ENCODE data around the gene EPHA8.

EPHA8 gene

DNA sequence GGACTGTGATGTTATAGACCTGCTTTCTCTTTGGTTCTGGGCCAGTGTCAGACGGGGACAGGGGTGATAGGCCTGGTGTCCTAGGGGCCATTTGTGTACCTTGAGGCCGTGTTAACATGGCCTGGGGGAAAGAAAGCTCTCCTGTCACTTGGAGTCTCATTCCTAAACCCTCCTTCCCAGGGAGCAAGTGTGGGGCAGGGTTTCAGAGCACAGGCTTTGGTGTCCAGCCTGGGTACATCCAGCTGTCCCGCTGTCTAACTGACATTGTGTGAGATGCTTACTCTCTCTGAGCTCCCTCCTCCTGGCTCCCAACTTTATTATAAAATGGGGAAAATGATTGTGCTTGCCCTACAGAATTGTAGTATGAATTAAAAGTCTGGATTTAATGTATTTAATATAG is 32.6 kb upstream of the EPHA8 start:
- H3K9ac ChIP-seq (ENCODE audit: low read depth, low read length, poor library complexity): no peak overlapping the region
- WGBS, 2 donors (ENCODE audit: extremely low coverage in 2 of 2, insufficient read length in 2 of 2, insufficient replicate concordance in 1 of 2): no CpG with 5 or more reads among the region's 3 CpGs

DNA sequence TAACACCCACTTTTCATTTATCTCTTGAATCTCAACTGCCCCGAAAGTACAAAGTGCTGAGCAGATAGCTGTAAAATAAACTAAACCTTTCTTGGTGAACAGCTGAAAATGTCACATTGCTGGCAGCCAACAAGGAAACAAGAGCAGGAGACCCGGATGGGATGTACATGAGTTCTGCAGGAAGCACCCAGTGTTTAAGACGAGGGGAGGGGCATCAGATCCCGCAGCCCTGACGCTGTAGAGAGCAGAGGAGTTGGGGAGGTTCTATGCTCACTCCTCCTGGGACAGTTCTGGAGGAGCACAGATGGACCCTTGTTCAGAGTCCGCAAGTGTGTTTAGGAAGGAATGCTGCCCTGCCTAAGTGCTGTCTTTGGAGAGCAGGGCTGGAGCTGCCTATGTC is 32.0 kb upstream of the EPHA8 start:
- no peak overlapping the region for H4K91ac ChIP-seq (ENCODE audit: low read depth, low read length, poor library complexity)
- DNase-seq (ENCODE audit: low spot score): no peak
- H2BK5ac ChIP-seq (ENCODE audit: low read length): no peak overlapping the region
- H2BK15ac ChIP-seq (ENCODE audit: low read length): no peak overlapping the region
- H3K9me3 ChIP-seq (replicated peaks in 1 of 2; ENCODE audit: control insufficient read depth in 2 of 2, insufficient read depth in 1 of 2, low read depth in 1 of 2, low read length in 2 of 2): no peaks in the 10 kb centered on the region
- no peak overlapping the region for H3K27ac ChIP-seq (replicated peaks; ENCODE audit: low read length)
- H3K4me2 ChIP-seq (ENCODE audit: insufficient read depth, low read length, poor library complexity, severe bottlenecking): no peak overlapping the region
- no peaks in the 10 kb centered on the region for H3K27me3 ChIP-seq (ENCODE audit: control insufficient read depth in 3 of 3, insufficient read depth in 3 of 3, low read depth in 1 of 3, low read length in 3 of 3)
- peak overlapping the region; percentile 59 for H3K18ac ChIP-seq (ENCODE audit: low read length)
- peaks cover 0 to 3% of the 10 kb centered on the region in 2 donors for H3K4me1 ChIP-seq (ENCODE audit: control insufficient read depth in 2 of 2, insufficient read depth in 1 of 2, low read depth in 1 of 2, low read length in 2 of 2)
- H3K4ac ChIP-seq (ENCODE audit: low read length): no peak overlapping the region
- H2AK5ac ChIP-seq (ENCODE audit: low read depth, low read length): no peak overlapping the region
- no peak overlapping the region for H4K8ac ChIP-seq (ENCODE audit: low read depth, low read length)
- H2BK12ac ChIP-seq (ENCODE audit: low read length): no peak overlapping the region
- H3K9ac ChIP-seq (ENCODE audit: low read depth, low read length, poor library complexity): no peak overlapping the region
- no peak overlapping the region for H3K4me3 ChIP-seq (ENCODE audit: low read length in 2 of 2)
- no peak overlapping the region for H3K23ac ChIP-seq (ENCODE audit: low read depth, low read length, poor library complexity)
- H2BK120ac ChIP-seq (ENCODE audit: low read depth, low read length): no peak overlapping the region
- WGBS, 2 donors (ENCODE audit: extremely low coverage in 2 of 2, insufficient read length in 2 of 2, insufficient replicate concordance in 1 of 2): no CpG with 5 or more reads among the region's 6 CpGs
- peaks cover 10 to 24% of the 10 kb centered on the region in 2 donors for H3K36me3 ChIP-seq (replicated peaks in 1 of 2; ENCODE audit: control insufficient read depth in 2 of 2, insufficient read depth in 2 of 2, low read length in 2 of 2)
- no peaks in the 10 kb centered on the region for H3K79me1 ChIP-seq (ENCODE audit: low read depth, low read length)
- H2AFZ ChIP-seq (ENCODE audit: low read length): no peak overlapping the region
- no peak overlapping the region for H3K14ac ChIP-seq (ENCODE audit: low read length)

More for the DNA sequence above, 32.6 kb upstream of the EPHA8 start:
- Histone ChIP-seq H3K27me3 (ENCODE audit: control insufficient read depth in 3 of 3, insufficient read depth in 3 of 3, low read depth in 1 of 3, low read length in 3 of 3) (no peaks in the 10 kb centered on the region), H2BK15ac (ENCODE audit: low read length) (no peak overlapping the region), H2AFZ (ENCODE audit: low read length) (no peak overlapping the region), H2AK5ac (ENCODE audit: low read depth, low read length) (no peak overlapping the region), H3K23ac (ENCODE audit: low read depth, low read length, poor library complexity) (no peak overlapping the region), H3K27ac (replicated peaks; ENCODE audit: low read length) (no peak overlapping the region), H3K36me3 (replicated peaks in 1 of 2; ENCODE audit: control insufficient read depth in 2 of 2, insufficient read depth in 2 of 2, low read length in 2 of 2) (peaks cover 12 to 29% of the 10 kb centered on the region in 2 donors), H4K8ac (ENCODE audit: low read depth, low read length) (no peak overlapping the region), H2BK12ac (ENCODE audit: low read length) (no peak overlapping the region), H3K18ac (ENCODE audit: low read length) (no peak overlapping the region), H3K4ac (ENCODE audit: low read length) (no peak overlapping the region), H3K4me1 (ENCODE audit: control insufficient read depth in 2 of 2, insufficient read depth in 1 of 2, low read depth in 1 of 2, low read length in 2 of 2) (peaks cover 0 to 3% of the 10 kb centered on the region in 2 donors), H3K4me2 (ENCODE audit: insufficient read depth, low read length, poor library complexity, severe bottlenecking) (no peak overlapping the region), H4K91ac (ENCODE audit: low read depth, low read length, poor library complexity) (no peak overlapping the region), H3K4me3 (ENCODE audit: low read length in 2 of 2) (no peak overlapping the region), H2BK120ac (ENCODE audit: low read depth, low read length) (no peak overlapping the region), H3K9me3 (replicated peaks in 1 of 2; ENCODE audit: control insufficient read depth in 2 of 2, insufficient read depth in 1 of 2, low read depth in 1 of 2, low read length in 2 of 2) (no peaks in the 10 kb centered on the region), H2BK5ac (ENCODE audit: low read length) (no peak overlapping the region), H3K14ac (ENCODE audit: low read length) (no peak overlapping the region), H3K79me1 (ENCODE audit: low read depth, low read length) (no peaks in the 10 kb centered on the region)
- DNase-seq (ENCODE audit: low spot score): no peak

DNA sequence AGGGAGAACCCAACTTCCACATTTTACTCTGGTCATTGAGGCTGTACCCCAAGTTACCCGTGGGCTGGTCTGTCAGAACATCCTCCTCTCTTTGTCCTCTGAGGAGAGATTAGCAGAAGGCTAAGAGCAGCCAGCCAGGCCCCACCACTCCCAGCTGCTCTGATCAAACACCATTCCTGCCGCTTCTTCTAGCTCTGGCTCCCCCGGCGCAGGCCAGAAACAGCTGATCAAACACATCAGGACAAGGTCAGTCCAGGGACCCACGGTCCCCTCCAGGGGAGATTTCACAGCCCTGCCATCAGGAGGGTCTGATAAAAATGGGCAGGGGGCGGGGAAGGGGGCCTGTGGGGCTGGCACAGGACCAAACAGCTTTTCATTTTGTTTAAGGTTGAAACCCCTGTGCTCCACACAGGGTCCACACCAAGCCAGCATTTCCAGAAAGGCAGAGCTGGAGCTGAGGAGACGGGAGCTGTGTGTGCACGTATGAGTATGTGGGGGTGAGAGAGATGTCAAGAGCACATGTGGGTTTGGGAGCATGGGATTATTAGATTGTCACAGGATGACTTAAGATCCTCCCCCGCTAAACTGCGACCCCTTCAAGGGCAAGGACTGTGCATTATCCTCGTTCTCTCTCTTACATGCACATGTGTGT is 29.9 kb upstream of the EPHA8 start:
- Histone ChIP-seq H2BK120ac (ENCODE audit: low read depth, low read length) (no peak overlapping the region), H3K79me1 (ENCODE audit: low read depth, low read length) (no peaks in the 10 kb centered on the region), H3K4me3 (ENCODE audit: low read length in 2 of 2) (no peak overlapping the region), H4K8ac (ENCODE audit: low read depth, low read length) (no peak overlapping the region), H2AFZ (ENCODE audit: low read length) (no peak overlapping the region), H3K27me3 (ENCODE audit: control insufficient read depth in 3 of 3, insufficient read depth in 3 of 3, low read depth in 1 of 3, low read length in 3 of 3) (no peaks in the 10 kb centered on the region), H2BK12ac (ENCODE audit: low read length) (no peak overlapping the region), H3K27ac (replicated peaks; ENCODE audit: low read length) (no peak overlapping the region), H2BK5ac (ENCODE audit: low read length) (no peak overlapping the region), H2BK15ac (ENCODE audit: low read length) (no peak overlapping the region), H4K91ac (ENCODE audit: low read depth, low read length, poor library complexity) (no peak overlapping the region), H2AK5ac (ENCODE audit: low read depth, low read length) (no peak overlapping the region), H3K18ac (ENCODE audit: low read length) (no peak overlapping the region), H3K36me3 (replicated peaks in 1 of 2; ENCODE audit: control insufficient read depth in 2 of 2, insufficient read depth in 2 of 2, low read length in 2 of 2) (peaks cover 4% of the 10 kb centered on the region in 2 donors), H3K4me2 (ENCODE audit: insufficient read depth, low read length, poor library complexity, severe bottlenecking) (no peak overlapping the region), H3K9ac (ENCODE audit: low read depth, low read length, poor library complexity) (no peak overlapping the region), H3K9me3 (replicated peaks in 1 of 2; ENCODE audit: control insufficient read depth in 2 of 2, insufficient read depth in 1 of 2, low read depth in 1 of 2, low read length in 2 of 2) (no peaks in the 10 kb centered on the region), H3K14ac (ENCODE audit: low read length) (no peak overlapping the region), H3K23ac (ENCODE audit: low read depth, low read length, poor library complexity) (no peak overlapping the region), H3K4ac (ENCODE audit: low read length) (no peak overlapping the region), H3K4me1 (ENCODE audit: control insufficient read depth in 2 of 2, insufficient read depth in 1 of 2, low read depth in 1 of 2, low read length in 2 of 2) (peaks cover 0 to 3% of the 10 kb centered on the region in 2 donors)
- no CpG with 5 or more reads among the region's 11 CpGs for WGBS, 2 donors (ENCODE audit: extremely low coverage in 2 of 2, insufficient read length in 2 of 2, insufficient replicate concordance in 1 of 2)
- no peak for DNase-seq (ENCODE audit: low spot score)

DNA sequence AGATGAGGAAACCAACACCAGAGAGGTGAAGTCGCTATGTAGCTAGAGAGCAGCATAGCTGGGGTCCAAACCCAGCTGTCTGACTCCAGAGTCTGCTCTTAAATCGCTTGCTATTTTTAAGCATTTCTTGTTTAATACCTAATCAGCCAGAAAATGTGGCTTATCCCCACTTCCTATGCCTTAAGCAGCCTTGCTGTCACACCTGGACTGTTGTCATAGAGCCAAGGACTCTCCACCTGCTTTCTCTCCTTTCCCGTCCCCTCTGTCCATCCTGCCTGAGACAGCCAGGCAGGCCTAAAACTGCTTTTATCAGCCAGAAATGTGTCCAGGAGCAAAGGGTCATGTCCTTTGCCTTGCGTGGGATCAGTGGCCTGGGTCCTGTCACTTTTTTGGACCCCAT is 28.3 kb upstream of the EPHA8 start:
- no CpG with 5 or more reads among the region's 4 CpGs for WGBS, 2 donors (ENCODE audit: extremely low coverage in 2 of 2, insufficient read length in 2 of 2, insufficient replicate concordance in 1 of 2)
- Histone ChIP-seq H2AFZ (ENCODE audit: low read length) (no peak overlapping the region), H3K4ac (ENCODE audit: low read length) (no peak overlapping the region), H3K4me3 (ENCODE audit: low read length in 2 of 2) (no peak overlapping the region), H4K91ac (ENCODE audit: low read depth, low read length, poor library complexity) (no peak overlapping the region), H2BK120ac (ENCODE audit: low read depth, low read length) (no peak overlapping the region), H4K8ac (ENCODE audit: low read depth, low read length) (no peak overlapping the region), H3K27ac (replicated peaks; ENCODE audit: low read length) (no peak overlapping the region), H3K9me3 (replicated peaks in 1 of 2; ENCODE audit: control insufficient read depth in 2 of 2, insufficient read depth in 1 of 2, low read depth in 1 of 2, low read length in 2 of 2) (no peaks in the 10 kb centered on the region), H3K9ac (ENCODE audit: low read depth, low read length, poor library complexity) (no peak overlapping the region), H2BK15ac (ENCODE audit: low read length) (no peak overlapping the region), H3K27me3 (ENCODE audit: control insufficient read depth in 3 of 3, insufficient read depth in 3 of 3, low read depth in 1 of 3, low read length in 3 of 3) (no peaks in the 10 kb centered on the region), H3K18ac (ENCODE audit: low read length) (no peak overlapping the region), H2BK12ac (ENCODE audit: low read length) (no peak overlapping the region), H3K4me1 (ENCODE audit: control insufficient read depth in 2 of 2, insufficient read depth in 1 of 2, low read depth in 1 of 2, low read length in 2 of 2) (peaks cover 0 to 2% of the 10 kb centered on the region in 2 donors), H2BK5ac (ENCODE audit: low read length) (no peak overlapping the region), H3K14ac (ENCODE audit: low read length) (no peak overlapping the region), H3K79me1 (ENCODE audit: low read depth, low read length) (no peaks in the 10 kb centered on the region), H3K23ac (ENCODE audit: low read depth, low read length, poor library complexity) (peak overlapping the region; percentile 11), H3K36me3 (replicated peaks in 1 of 2; ENCODE audit: control insufficient read depth in 2 of 2, insufficient read depth in 2 of 2, low read length in 2 of 2) (peaks cover 0 to 2% of the 10 kb centered on the region in 2 donors), H3K4me2 (ENCODE audit: insufficient read depth, low read length, poor library complexity, severe bottlenecking) (no peak overlapping the region), H2AK5ac (ENCODE audit: low read depth, low read length) (no peak overlapping the region)
- no peak for DNase-seq (ENCODE audit: low spot score)

Measured in neuronal stem cell (in vitro differentiated cells).